ENCODE measurements around the gene LY6G5C. TPM values are rescaled to one million over a fixed set of nuclear protein-coding genes. Genes with fewer than 3 reads are reported as not detected.

LY6G5C gene
- total and polyA plus RNA-seq, 5 donors from 2014 or later = 3.1 to 19.9 (median 11.4) TPM

DNA sequence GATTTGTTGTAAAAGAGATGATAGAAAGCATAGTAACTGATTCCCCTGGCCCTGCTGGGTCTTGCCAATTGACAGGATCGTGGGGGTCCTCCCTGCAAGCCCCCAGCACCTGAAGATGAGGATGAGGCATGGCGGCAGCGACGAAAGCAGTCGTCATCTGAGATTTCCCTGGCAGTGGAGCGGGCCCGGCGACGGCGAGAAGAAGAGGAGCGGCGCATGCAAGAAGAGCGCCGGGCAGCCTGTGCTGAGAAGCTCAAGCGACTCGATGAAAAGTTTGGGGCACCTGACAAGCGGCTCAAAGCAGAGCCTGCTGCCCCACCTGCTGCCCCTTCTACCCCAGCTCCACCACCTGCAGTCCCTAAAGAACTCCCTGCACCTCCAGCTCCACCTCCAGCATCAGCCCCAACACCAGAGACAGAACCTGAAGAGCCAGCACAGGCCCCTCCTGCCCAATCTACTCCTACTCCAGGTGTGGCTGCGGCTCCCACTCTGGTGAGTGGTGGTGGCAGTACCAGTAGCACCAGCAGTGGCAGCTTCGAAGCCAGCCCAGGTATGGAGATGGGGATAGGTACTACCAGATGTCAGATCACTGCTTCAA lies 53.1 kb downstream of the LY6G5C start:
- Mint-ChIP-seq H3K36me3 (peaks cover 50% of the 10 kb centered on the region), H3K27ac (peak overlapping the region in 1 of 3 donors; percentile 74)
- no peak for DNase-seq

GRCh38 chr6:31626952-31627351 lies 53.9 kb downstream of the LY6G5C start:
- DNase-seq (no peak), ATAC-seq (ENCODE audit: low read depth in 2 of 2) (no peak)
- peaks cover 7% of the 10 kb centered on the region for H3K4me1 ChIP-seq (ENCODE audit: control insufficient read depth, insufficient read depth, low read length, poor library complexity, severe bottlenecking)
- peaks cover 83% of the 10 kb centered on the region for H3K36me3 ChIP-seq (ENCODE audit: control insufficient read depth, insufficient read depth, low read length)
- no peak overlapping the region for H3K27ac ChIP-seq (ENCODE audit: insufficient read depth, low read length, poor library complexity, severe bottlenecking)
- Mint-ChIP-seq H3K4me3 (no peak overlapping the region), H3K27me3 (no peaks in the 10 kb centered on the region), H3K36me3 (peaks cover 55% of the 10 kb centered on the region), H3K4me1 (peaks cover 6 to 21% (median 18%) of the 10 kb centered on the region in 4 donors), H3K9me3 (peaks cover 0 to 1% (median 0%) of the 10 kb centered on the region in 7 donors), H3K27ac (no peak overlapping the region)
- H3K9me3 ChIP-seq (ENCODE audit: control insufficient read depth in 2 of 2, low read length in 2 of 2) = no peaks in the 10 kb centered on the region
- no peaks in the 10 kb centered on the region for H3K27me3 ChIP-seq (ENCODE audit: control insufficient read depth, insufficient read depth, low read length)
- no peak overlapping the region for H3K4me3 ChIP-seq (ENCODE audit: low read depth, low read length)

More for the DNA sequence above, 53.1 kb downstream of the LY6G5C start:
- no peak overlapping the region for H3K27ac ChIP-seq (ENCODE audit: insufficient read depth, low read length, poor library complexity, severe bottlenecking)
- Mint-ChIP-seq H3K4me1 (peaks cover 0 to 13% (median 10%) of the 10 kb centered on the region in 4 donors), H3K27me3 (no peaks in the 10 kb centered on the region), H3K4me3 (no peak overlapping the region), H3K9me3 (peaks cover 0 to 1% (median 0%) of the 10 kb centered on the region in 7 donors)
- H3K4me3 ChIP-seq (ENCODE audit: low read depth, low read length) = no peak overlapping the region
- no peaks in the 10 kb centered on the region for H3K4me1 ChIP-seq (ENCODE audit: control insufficient read depth, insufficient read depth, low read length, poor library complexity, severe bottlenecking)
- no peaks in the 10 kb centered on the region for H3K27me3 ChIP-seq (ENCODE audit: control insufficient read depth, insufficient read depth, low read length)
- H3K36me3 ChIP-seq (ENCODE audit: control insufficient read depth, insufficient read depth, low read length) = peaks cover 85% of the 10 kb centered on the region
- H3K9me3 ChIP-seq (ENCODE audit: control insufficient read depth in 2 of 2, low read length in 2 of 2) = no peaks in the 10 kb centered on the region
- ATAC-seq (ENCODE audit: low read depth in 2 of 2) = no peak

Other genes with a start within 250 kb of the LY6G5C start
Only the 30 nearest of the 38 such genes appear.
- 603 TPM for gene DDX39B, start 139.1 kb downstream of the LY6G5C start, total RNA-seq
- 100 to 1,000 TPM; 105 to 116 (median 110) TPM for gene DDX39B, start 139.1 kb downstream of the LY6G5C start, polyA plus RNA-seq
- gene ATP6V1G2, start 134.5 kb downstream of the LY6G5C start, total RNA-seq = 3.9 TPM
- 1 to 10 TPM; 1.1 to 1.8 (median 1.3) TPM for gene ATP6V1G2, start 134.5 kb downstream of the LY6G5C start, polyA plus RNA-seq
- gene NFKBIL1, start 133.5 kb downstream of the LY6G5C start, total RNA-seq = 4.6 TPM
- gene NFKBIL1, start 133.5 kb downstream of the LY6G5C start, polyA plus RNA-seq = 1 to 10 TPM; 4.7 to 9.4 (median 6.9) TPM
- gene LTA, start 108.8 kb downstream of the LY6G5C start, total RNA-seq = 15.6 TPM
- 10 to 100 TPM; 12.8 to 20.0 (median 13.9) TPM for gene LTA, start 108.8 kb downstream of the LY6G5C start, polyA plus RNA-seq
- 21.8 TPM for gene TNF, start 105.5 kb downstream of the LY6G5C start, total RNA-seq
- 1 to 10 TPM in 3 of 4 donors, under 1 TPM in 1; 0.48 to 3.1 (median 2.2) TPM for gene TNF, start 105.5 kb downstream of the LY6G5C start, polyA plus RNA-seq
- gene LTB, start 98.6 kb downstream of the LY6G5C start, total RNA-seq = 493 TPM
- 1,000 to 10,000 TPM; 1,104 to 1,480 (median 1,402) TPM for gene LTB, start 98.6 kb downstream of the LY6G5C start, polyA plus RNA-seq
- gene LST1, start 94.8 kb downstream of the LY6G5C start, total RNA-seq = 12.9 TPM
- gene LST1, start 94.8 kb downstream of the LY6G5C start, polyA plus RNA-seq = 10 to 100 TPM in 1 of 4 donors, 1 to 10 TPM in 3; 8.0 to 10.9 (median 8.7) TPM
- 8.6 TPM for gene NCR3, start 88.1 kb downstream of the LY6G5C start, total RNA-seq
- 10 to 100 TPM; 30.8 to 86.6 (median 39.2) TPM for gene NCR3, start 88.1 kb downstream of the LY6G5C start, polyA plus RNA-seq
- 9.9 TPM for gene AIF1, start 65.8 kb downstream of the LY6G5C start, total RNA-seq
- 10 to 100 TPM in 3 of 4 donors, 1 to 10 TPM in 1; 6.5 to 38.8 (median 19.3) TPM for gene AIF1, start 65.8 kb downstream of the LY6G5C start, polyA plus RNA-seq
- 214 TPM for gene PRRC2A, start 60.4 kb downstream of the LY6G5C start, total RNA-seq
- gene PRRC2A, start 60.4 kb downstream of the LY6G5C start, polyA plus RNA-seq = 1 to 10 TPM; 2.8 to 5.0 (median 3.2) TPM
- 213 TPM for gene BAG6, start 28.4 kb downstream of the LY6G5C start, total RNA-seq
- 10 to 100 TPM; 13.5 to 19.7 (median 18.0) TPM for gene BAG6, start 28.4 kb downstream of the LY6G5C start, polyA plus RNA-seq
- 1.7 TPM for gene APOM, start 25.2 kb downstream of the LY6G5C start, total RNA-seq
- gene APOM, start 25.2 kb downstream of the LY6G5C start, polyA plus RNA-seq = 1 to 10 TPM; 2.5 to 4.1 (median 2.8) TPM
- 18.8 TPM for gene C6orf47, start 20.3 kb downstream of the LY6G5C start, total RNA-seq
- 10 to 100 TPM; 24.2 to 30.5 (median 27.1) TPM for gene C6orf47, start 20.3 kb downstream of the LY6G5C start, polyA plus RNA-seq
- 9.8 TPM for gene GPANK1, start 16.1 kb downstream of the LY6G5C start, total RNA-seq
- gene GPANK1, start 16.1 kb downstream of the LY6G5C start, polyA plus RNA-seq = 10 to 100 TPM; 21.6 to 27.3 (median 25.2) TPM
- 141 TPM for gene CSNK2B, start 15.0 kb downstream of the LY6G5C start, total RNA-seq
- 100 to 1,000 TPM; 235 to 285 (median 261) TPM for gene CSNK2B, start 15.0 kb downstream of the LY6G5C start, polyA plus RNA-seq
- 38.8 TPM for gene LY6G5B, start 11.1 kb downstream of the LY6G5C start, total RNA-seq
- not detected for gene LY6G5B, start 11.1 kb downstream of the LY6G5C start, polyA plus RNA-seq
- 78.4 TPM for gene ABHD16A, start 22.3 kb upstream of the LY6G5C start, total RNA-seq
- 10 to 100 TPM; 33.4 to 43.2 (median 35.8) TPM for gene ABHD16A, start 22.3 kb upstream of the LY6G5C start, polyA plus RNA-seq
- 1.5 TPM for gene LY6G6F, start 25.8 kb upstream of the LY6G5C start, total RNA-seq
- gene LY6G6F, start 25.8 kb upstream of the LY6G5C start, polyA plus RNA-seq = not detected
- not detected for gene LY6G6D, start 34.3 kb upstream of the LY6G5C start, total RNA-seq
- not detected for gene LY6G6D, start 34.3 kb upstream of the LY6G5C start, polyA plus RNA-seq
- gene LY6G6C, start 40.7 kb upstream of the LY6G5C start, total RNA-seq = not detected
- not detected for gene LY6G6C, start 40.7 kb upstream of the LY6G5C start, polyA plus RNA-seq
- 10.8 TPM for gene MPIG6B, start 42.3 kb upstream of the LY6G5C start, total RNA-seq
- gene MPIG6B, start 42.3 kb upstream of the LY6G5C start, polyA plus RNA-seq = under 1 TPM in 1 of 4 donors, not detected in 3; 0.43 TPM
- gene DDAH2, start 48.2 kb upstream of the LY6G5C start, total RNA-seq = 13.6 TPM
- 10 to 100 TPM; 16.0 to 19.8 (median 17.7) TPM for gene DDAH2, start 48.2 kb upstream of the LY6G5C start, polyA plus RNA-seq
- gene CLIC1, start 55.5 kb upstream of the LY6G5C start, total RNA-seq = 192 TPM
- gene CLIC1, start 55.5 kb upstream of the LY6G5C start, polyA plus RNA-seq = 100 to 1,000 TPM; 481 to 771 (median 621) TPM
- 17.4 TPM for gene MSH5, start 58.9 kb upstream of the LY6G5C start, total RNA-seq
- 1 to 10 TPM; 1.2 to 3.3 (median 1.3) TPM for gene MSH5, start 58.9 kb upstream of the LY6G5C start, polyA plus RNA-seq
- 2.3 TPM for gene SAPCD1, start 81.6 kb upstream of the LY6G5C start, total RNA-seq
- not detected for gene SAPCD1, start 81.6 kb upstream of the LY6G5C start, polyA plus RNA-seq
- 6.8 TPM for gene VWA7, start 96.3 kb upstream of the LY6G5C start, total RNA-seq
- gene VWA7, start 96.3 kb upstream of the LY6G5C start, polyA plus RNA-seq = 1 to 10 TPM in 3 of 4 donors, under 1 TPM in 1; 0.91 to 1.2 (median 1.2) TPM
- 63.4 TPM for gene VARS1, start 114.7 kb upstream of the LY6G5C start, total RNA-seq
- 10 to 100 TPM; 27.1 to 45.1 (median 29.9) TPM for gene VARS1, start 114.7 kb upstream of the LY6G5C start, polyA plus RNA-seq
- gene LSM2, start 125.9 kb upstream of the LY6G5C start, total RNA-seq = 29.3 TPM
- gene LSM2, start 125.9 kb upstream of the LY6G5C start, polyA plus RNA-seq = 100 to 1,000 TPM in 1 of 4 donors, 10 to 100 TPM in 3; 80.0 to 122 (median 87.5) TPM
- 5.5 TPM for gene HSPA1L, start 134.2 kb upstream of the LY6G5C start, total RNA-seq
- gene HSPA1L, start 134.2 kb upstream of the LY6G5C start, polyA plus RNA-seq = 1 to 10 TPM; 2.2 to 4.2 (median 3.5) TPM
- 30.6 TPM for gene HSPA1A, start 134.5 kb upstream of the LY6G5C start, total RNA-seq
- gene HSPA1A, start 134.5 kb upstream of the LY6G5C start, polyA plus RNA-seq = 10 to 100 TPM; 65.7 to 93.0 (median 80.5) TPM

Measured in CD4-positive, CD25-positive, alpha-beta regulatory T cell (primary cell).